ENCODE measurements around the gene SYMPK.
"Not testable (repeated sequence)": the region's sequence is repeated elsewhere in the genome, so short reads cannot be mapped to it uniquely, and the experiment has no call there.

The SYMPK gene

GRCh38 chr19:45862564-45863334 lies at the start of gene SYMPK:
SYMPK (minus strand) TSS chr19:45863147; CDS start chr19:45854495, 8,652 bp downstream.
- DNase-seq = peak; percentile 90

GRCh38 chr19:45911291-45911690 lies 48.3 kb upstream of the SYMPK start:
- no peak for DNase-seq

GRCh38 chr19:45908956-45909355 lies 46.0 kb upstream of the SYMPK start:
- DNase-seq = no peak

DNA sequence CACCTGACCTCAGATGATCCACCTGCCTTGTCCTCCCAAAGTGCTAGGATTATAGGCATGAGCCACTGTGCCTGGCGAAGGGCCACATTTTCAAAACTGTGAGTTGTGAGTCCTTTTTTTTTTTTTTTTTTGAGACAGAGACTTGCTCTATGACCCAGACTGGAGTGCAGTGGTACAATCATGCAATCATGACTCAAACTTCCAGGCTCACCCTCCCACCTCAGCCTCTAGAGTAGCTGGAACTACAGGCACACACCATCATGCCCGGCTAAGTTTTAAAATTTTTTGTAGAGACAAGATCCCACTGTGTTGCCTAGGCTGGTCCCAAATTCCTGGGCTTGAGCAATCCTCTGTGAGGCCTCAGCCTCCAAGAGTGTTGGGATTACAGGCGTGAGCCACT lies 43.3 kb upstream of the SYMPK start:
- no peak for DNase-seq

DNA sequence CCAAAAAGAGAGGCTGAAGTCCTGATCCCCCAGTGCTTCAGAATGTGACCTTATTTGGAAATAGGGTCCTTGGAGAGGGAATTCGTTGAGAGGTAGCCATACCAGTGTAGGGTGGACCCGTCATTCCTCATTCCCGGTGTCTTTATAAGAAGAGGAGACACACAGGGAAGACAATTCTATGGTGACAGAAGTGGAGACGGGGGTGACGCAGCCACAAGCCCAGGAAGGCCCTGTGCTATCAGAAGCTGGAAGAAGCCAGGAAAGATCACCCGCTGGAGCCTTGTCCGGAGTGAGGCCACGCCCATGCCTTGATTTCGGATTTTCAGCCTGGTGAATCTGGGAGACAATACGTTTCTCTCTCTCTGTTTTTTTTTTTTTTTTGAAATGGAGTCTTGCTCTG lies 42.1 kb upstream of the SYMPK start:
- no peak for DNase-seq

DNA sequence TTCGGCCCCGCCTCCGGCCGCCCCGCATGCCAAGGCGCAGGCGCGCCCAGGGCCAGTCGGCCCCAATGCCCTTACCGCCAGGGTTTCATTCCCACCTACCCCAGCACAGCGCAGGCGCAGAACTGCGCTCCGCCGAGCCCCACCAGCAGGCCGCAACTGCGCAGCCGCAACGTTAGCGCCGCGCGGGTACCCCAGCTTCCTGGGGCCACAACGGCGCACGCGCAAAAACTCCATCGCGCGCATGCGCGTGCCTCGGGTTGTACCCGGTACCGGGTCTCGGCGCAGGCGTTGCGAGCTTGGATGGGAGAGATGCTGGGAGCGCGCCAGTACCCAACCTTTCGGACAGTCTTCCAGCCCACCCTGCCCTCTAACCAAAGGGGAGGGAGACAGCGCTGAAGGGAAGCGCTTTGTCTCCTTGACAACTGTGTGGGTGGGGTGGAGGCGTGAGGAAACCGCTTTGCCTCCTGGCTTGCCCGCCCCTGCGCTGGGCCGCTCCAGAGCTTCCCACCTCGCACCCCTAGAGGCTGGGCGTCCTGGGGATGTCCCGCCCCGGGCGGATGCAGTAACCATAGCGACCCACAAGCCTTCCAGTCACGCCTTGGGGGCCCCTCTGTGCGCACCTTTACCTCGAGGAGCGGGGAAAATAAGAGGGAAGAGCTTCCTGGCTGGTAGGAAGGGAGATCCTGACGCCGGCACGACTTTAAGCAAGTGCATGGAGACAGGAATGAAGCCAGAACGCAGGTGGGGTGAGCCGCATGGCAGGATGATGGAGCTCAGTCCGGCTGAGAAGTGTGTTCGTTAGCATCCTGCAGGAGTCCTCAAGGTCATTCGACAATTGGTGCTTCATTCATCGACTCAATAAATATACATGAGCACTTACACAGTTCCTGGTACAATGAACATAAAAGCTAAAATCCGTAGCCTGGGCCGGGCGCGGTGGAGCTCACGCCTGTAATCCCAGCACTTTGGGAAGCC lies 40.0 kb upstream of the SYMPK start:
- peak; percentile 81 for DNase-seq

- no peak for DNase-seq
These were observed 39.1 kb upstream of the SYMPK start, which contains the start of gene MYPOP for GRCh38 chr19:45901912-45902650. MYPOP (minus strand) TSS chr19:45902613; CDS start chr19:45901773, 840 bp downstream.

DNA sequence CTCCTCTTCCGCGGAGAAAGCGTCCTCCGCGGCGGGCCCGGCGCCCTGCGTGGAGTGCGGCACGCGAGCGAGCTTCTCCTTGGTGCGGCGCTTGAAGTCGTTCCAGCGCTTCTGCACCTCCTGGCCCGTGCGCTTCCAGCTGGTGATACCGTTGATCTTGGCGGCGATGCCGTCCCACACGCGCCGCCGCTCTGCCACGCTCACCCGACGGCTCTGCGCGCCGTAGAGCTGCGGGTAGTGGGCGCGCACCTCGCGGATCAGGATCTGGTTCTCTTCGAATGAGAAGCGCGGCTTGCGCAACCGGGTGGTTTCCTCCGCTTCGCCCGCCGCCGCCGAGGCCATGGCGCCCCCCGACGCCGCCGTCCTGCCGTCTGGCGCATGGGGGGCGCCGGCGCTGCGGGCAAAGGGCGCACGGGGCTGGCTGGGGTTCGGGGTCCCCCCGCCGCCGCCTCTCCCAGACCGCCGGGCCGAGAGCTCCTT lies 38.5 kb upstream of the SYMPK start:
- DNase-seq = no peak

- no peak for DNase-seq
These were observed 37.9 kb upstream of the SYMPK start for GRCh38 chr19:45900738-45901431.

- DNase-seq = no peak
These were observed 37.1 kb upstream of the SYMPK start for GRCh38 chr19:45899919-45900589.

DNA sequence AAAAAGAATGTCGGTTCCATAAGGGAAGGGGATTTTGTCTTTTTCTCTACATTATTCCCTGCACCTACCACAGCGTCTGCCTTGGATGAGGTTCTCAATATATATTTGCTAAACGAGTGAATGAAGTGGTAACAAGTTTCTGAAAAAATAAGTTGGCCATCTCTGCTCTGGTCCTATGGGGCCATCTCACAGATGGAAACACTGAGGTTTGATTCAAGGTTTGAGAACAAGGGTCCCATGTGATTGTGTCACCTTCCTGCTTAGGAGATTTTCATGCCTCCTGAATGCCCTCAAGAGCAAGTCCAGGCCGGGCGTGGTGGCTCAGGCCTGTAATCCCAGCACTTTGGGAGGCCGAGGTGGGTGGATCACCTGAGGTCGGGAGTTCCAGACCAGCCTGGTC lies 36.3 kb upstream of the SYMPK start:
- no peak for DNase-seq

DNA sequence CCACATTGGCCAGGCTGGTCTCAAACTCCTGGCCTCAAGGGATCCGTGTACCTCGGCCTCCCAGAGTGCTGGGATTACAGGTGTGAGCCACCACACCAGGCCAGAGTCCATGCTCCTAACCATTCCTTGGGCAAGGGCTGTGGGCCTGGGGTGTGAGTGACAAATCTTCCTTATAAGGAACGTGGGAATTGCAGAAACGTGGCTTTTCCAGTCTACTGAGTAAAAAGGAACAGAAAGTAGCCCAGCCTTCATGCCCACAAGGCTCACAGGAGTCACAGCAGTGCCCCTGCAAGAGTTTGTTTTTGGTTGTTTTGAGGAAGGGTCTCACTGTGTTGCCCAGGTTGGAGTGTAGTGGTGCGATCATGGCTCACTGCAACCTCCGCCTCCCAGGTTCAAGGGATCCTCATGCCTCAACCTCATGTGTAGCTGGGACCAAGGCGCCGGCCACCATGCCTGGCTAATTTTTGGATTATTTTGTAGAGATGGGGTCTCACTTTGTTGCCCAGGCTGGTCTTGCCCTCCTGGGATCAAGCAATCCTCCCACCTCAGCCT lies 34.4 kb upstream of the SYMPK start:
- DNase-seq = no peak

GRCh38 chr19:45895983-45896599 lies 33.1 kb upstream of the SYMPK start:
- DNase-seq = not testable (repeated sequence)

DNA sequence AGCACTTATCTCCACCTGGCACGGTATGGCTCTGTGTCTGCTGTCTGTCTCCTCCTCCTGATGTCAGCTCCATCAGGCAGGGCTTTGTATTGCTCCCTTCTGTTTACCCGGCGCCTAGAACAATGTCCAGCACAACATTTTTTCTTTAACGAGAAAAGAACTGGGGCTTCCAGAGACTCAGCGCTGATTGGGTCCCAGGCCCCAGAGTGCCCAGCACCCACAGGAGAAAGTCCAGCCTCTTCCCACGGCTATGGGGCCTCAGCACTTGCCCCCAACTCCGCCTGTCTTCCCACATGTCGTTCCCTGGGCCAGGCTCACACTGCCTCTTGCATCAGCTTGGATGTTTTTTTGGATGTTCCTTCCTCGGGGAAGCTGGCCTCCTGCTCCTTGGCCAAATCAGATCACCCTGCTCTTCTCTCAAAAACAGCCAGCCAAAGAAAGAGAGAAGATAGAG lies 32.6 kb upstream of the SYMPK start:
- no peak for DNase-seq

- DNase-seq = no peak
These were observed 27.9 kb upstream of the SYMPK start for GRCh38 chr19:45890877-45891276.

DNA sequence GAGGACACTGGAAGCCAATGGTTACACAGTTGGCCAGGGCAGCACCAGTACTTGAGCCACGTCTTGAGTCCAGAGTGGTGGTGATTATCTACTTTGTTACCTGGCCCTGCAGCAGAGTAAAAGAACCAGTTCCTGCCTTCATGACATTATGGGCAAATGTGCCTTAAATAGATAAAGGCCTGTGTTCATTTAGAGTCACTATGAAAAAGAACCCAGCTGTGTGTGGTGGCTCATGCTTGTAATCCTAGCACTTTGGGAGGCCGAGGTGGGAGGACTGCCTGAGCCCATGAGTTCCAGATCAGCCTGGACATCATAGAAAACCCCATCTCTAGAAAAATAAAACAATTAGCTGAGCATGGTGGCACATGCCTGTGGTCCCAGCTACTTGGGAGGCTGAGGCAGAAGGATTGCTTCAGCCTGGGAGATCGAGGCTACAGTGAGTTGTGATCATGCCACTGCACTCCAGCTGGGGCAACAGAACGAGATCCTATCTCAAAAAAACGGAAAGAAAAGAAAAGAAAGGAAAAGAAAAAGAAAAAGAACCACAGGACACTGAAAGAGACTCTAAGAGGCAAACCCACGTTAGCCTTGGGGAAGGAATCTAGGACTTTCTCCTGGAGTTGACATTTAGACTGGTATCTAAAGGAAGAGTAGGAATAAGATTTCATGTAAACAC lies 26.4 kb upstream of the SYMPK start:
- no peak for DNase-seq

DNA sequence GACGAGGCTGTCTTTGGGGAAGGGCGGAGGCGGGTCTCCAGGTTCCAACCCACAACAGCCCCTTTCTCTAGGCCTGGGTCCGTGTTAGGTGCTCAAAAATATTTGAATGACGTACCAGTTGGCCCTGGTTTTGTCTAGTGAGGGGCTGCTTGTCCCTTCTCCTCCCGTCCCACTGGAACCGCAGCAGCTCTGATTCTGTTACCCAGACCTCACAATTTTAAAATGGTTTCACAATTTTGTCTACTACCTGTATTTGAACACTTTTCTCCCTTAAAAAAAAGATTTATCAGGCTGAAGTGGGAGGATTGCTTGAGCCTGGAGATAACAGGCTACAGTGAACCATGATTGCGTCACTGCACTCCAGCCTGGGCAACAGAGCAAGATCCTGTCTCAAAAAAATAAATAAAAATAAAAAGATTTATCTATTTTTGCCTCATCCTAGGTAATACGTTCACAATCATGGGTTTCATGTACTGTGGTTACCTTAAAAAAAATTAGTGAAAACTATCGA lies 24.3 kb upstream of the SYMPK start:
- no peak for DNase-seq

DNA sequence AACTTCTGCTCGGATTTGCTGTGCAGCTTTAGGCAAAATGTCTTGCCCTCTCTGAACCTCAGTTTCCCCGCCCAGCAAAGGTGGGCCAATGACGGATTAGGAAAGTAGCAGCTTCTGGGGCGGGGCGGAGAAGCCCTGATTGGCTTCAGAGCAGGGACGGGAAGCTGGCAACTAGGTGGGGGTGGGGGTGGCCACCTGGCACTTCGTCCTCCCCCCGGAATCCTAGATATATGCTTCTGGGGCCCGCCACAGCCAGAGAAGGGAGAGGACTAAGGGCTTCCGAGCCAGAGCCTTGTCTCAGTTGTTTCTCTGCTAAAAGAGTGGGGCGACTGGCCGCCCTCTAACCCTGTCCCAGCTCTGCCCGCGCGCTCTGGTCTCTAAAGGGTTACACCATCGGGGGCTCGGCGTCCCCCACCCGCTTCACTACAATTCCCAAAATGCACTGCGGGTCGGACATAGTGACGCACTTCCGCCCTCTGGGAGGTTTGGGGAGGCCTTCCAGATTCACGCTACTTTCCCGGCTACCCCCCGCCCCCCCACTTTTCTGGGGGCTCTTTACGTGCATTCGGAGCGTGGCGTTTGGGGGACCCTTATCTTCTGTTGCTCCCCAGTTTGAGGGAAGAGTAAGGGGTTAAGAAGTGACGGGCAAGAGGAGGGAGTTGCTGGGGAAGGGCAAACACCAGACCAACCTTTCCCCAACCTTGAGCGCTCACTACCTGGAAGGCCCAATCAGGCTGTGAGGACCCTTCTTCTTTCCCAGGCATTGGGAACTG lies 23.7 kb upstream of the SYMPK start:
- DNase-seq = peak; percentile 18

All from NCI-H1417 treated with DMSO at 0.1 percent for 48 hours (cell line).